OCI-LY1 (cell line): Measurements from ENCODE around the gene PIK3CA.
"Not testable (repeated sequence)": the region's sequence is repeated elsewhere in the genome, so short reads cannot be mapped to it uniquely, and the experiment has no call there.

Experiments used
- CTCF ChIP-seq: fragments of 200-600 bp; sonication (generic), shearing (Covaris generic); IDR thresholded peaks from 2 replicates; pipeline ENCODE4 v1.5.1; 2017; ENCODE audit warnings: mild to moderate bottlenecking, antibody characterized with exemption, low read length, moderate library complexity, mixed read lengths
- EZH2 ChIP-seq: fragments of 200-600 bp; sonication (generic), shearing (Covaris generic); IDR thresholded peaks from 2 replicates; pipeline ENCODE4 v1.8.0; 2017; ENCODE audit warnings: borderline replicate concordance, mixed run types, mild to moderate bottlenecking, antibody characterized with exemption, low read length, moderate library complexity, mixed read lengths

- TF ChIP-seq CTCF, EZH2: not testable (repeated sequence)
Observed at GRCh38 chr3:179274434-179274833, 126.3 kb downstream of the PIK3CA start.
